Tibial nerve (tissue), 3 donors: ENCODE results near the gene UFSP1.

Experiments used
- POLR2A ChIP-seq, 2 donors: fragments of 450-650 bp; IDR thresholded peaks; one replicate each; pipeline ENCODE4 v1.6.1; 2017; ENCODE audit warnings: antibody characterized with exemption in 2 of 2, mild to moderate bottlenecking in 2 of 2, moderate library complexity in 2 of 2
- TF ChIP-seq, protein P1 (sequence below), 5 experiments: fragments of 200-600 bp in 3 of 5; fragments of 450-650 bp in 2 of 5; sonication (generic) in 3 of 5; IDR thresholded peaks; one replicate each; pipeline ENCODE4 v1.5.1; 2016 to 2019; ENCODE audit warnings: antibody characterized with exemption in 5 of 5, mild to moderate bottlenecking in 3 of 5, moderate library complexity in 2 of 5

- TF ChIP-seq, protein P1, sequence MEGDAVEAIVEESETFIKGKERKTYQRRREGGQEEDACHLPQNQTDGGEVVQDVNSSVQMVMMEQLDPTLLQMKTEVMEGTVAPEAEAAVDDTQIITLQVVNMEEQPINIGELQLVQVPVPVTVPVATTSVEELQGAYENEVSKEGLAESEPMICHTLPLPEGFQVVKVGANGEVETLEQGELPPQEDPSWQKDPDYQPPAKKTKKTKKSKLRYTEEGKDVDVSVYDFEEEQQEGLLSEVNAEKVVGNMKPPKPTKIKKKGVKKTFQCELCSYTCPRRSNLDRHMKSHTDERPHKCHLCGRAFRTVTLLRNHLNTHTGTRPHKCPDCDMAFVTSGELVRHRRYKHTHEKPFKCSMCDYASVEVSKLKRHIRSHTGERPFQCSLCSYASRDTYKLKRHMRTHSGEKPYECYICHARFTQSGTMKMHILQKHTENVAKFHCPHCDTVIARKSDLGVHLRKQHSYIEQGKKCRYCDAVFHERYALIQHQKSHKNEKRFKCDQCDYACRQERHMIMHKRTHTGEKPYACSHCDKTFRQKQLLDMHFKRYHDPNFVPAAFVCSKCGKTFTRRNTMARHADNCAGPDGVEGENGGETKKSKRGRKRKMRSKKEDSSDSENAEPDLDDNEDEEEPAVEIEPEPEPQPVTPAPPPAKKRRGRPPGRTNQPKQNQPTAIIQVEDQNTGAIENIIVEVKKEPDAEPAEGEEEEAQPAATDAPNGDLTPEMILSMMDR (IDR thresholded peaks at IDR 0.05) = peak; percentile 93 to 97 (median 95)
- peak in 1 of 2 donors; percentile 41 for TF ChIP-seq POLR2A (IDR thresholded peaks at IDR 0.05)
These were observed 37.3 kb downstream of the UFSP1 start, which contains the start of gene SLC12A9 for GRCh38 chr7:100852048-100852872.
